SK-N-SH treated with all-trans-retinoic acid at 6 μM for 48 hours (cell line): ENCODE measurements around the gene STRA6.
A peak's percentile ranks its signal among the peaks of the same experiment; 100 is the strongest.

Experiments
- ATAC-seq: fragments of 200-7000 bp; cut with Tn5 transposase; 3 replicates; pipeline ENCODE4 v1.9.1; 2020; ENCODE audit warnings: mild to moderate bottlenecking, moderate library complexity
- ARNTL ChIP-seq: fragments of 450-650 bp; formaldehyde crosslinking; IDR thresholded peaks from 2 replicates; pipeline ENCODE4 v1.5.0; 2020; ENCODE audit warnings: low read depth, mild to moderate bottlenecking, moderate library complexity, borderline replicate concordance
- CREB5 ChIP-seq: fragments of 250-450 bp; sonication (Bioruptor Pico); IDR thresholded peaks from 2 replicates; pipeline ENCODE4 v1.5.1; 2020; ENCODE audit warnings: low read depth, mild to moderate bottlenecking, moderate library complexity
- CSDC2 ChIP-seq: fragments of 250-450 bp; sonication (Bioruptor Pico); IDR thresholded peaks from 2 replicates; pipeline ENCODE4 v1.5.0; 2020; ENCODE audit warnings: mild to moderate bottlenecking, moderate library complexity
- GLIS3 ChIP-seq: fragments of 250-450 bp; sonication (Bioruptor Pico); IDR thresholded peaks from 2 replicates; pipeline ENCODE4 v1.5.0; 2020; ENCODE audit warnings: mild to moderate bottlenecking, moderate library complexity
- ISL1 ChIP-seq: fragments of 250-450 bp; sonication (Bioruptor Pico); IDR thresholded peaks from 2 replicates; pipeline ENCODE4 v2.1.2; 2022; ENCODE audit warnings: mild to moderate bottlenecking, moderate library complexity
- PATZ1 ChIP-seq: fragments of 250-450 bp; sonication (Bioruptor Pico); IDR thresholded peaks from 2 replicates; pipeline ENCODE4 v1.8.0; 2020; ENCODE audit warnings: mild to moderate bottlenecking, moderate library complexity, borderline replicate concordance
- PPARA ChIP-seq: fragments of 250-450 bp; sonication (Bioruptor Pico); IDR thresholded peaks from 2 replicates; pipeline ENCODE4 v1.5.0; 2020; ENCODE audit warnings: mild to moderate bottlenecking, borderline replicate concordance
- RARB ChIP-seq: fragments of 250-450 bp; sonication (Bioruptor Pico); IDR thresholded peaks from 2 replicates; pipeline ENCODE4 v1.8.0; 2021; ENCODE audit warnings: mild to moderate bottlenecking, moderate library complexity
- SNAI2 ChIP-seq: fragments of 250-450 bp; sonication (Bioruptor Pico); IDR thresholded peaks from 2 replicates; pipeline ENCODE4 v1.5.0; 2020; ENCODE audit warnings: mild to moderate bottlenecking, moderate library complexity
- TOX ChIP-seq: fragments of 250-450 bp; sonication (Bioruptor Pico); IDR thresholded peaks from 2 replicates; pipeline ENCODE4 v1.8.0; 2021; ENCODE audit warnings: mild to moderate bottlenecking, moderate library complexity, borderline replicate concordance
- TSHZ2 ChIP-seq: fragments of 250-450 bp; sonication (Bioruptor Pico); IDR thresholded peaks from 2 replicates; pipeline ENCODE4 v1.5.0; 2020; ENCODE audit warnings: mild to moderate bottlenecking, moderate library complexity
- ZC3H10 ChIP-seq: fragments of 250-450 bp; sonication (Bioruptor Pico); IDR thresholded peaks from 2 replicates; pipeline ENCODE4 v1.5.1; 2021; ENCODE audit warnings: mild to moderate bottlenecking, moderate library complexity
- ZFP3 ChIP-seq: fragments of 250-450 bp; sonication (Bioruptor Pico); IDR thresholded peaks from 2 replicates; pipeline ENCODE4 v1.5.0; 2020; ENCODE audit warnings: mild to moderate bottlenecking, moderate library complexity
- ZFP30 ChIP-seq: fragments of 450-650 bp; formaldehyde crosslinking; IDR thresholded peaks from 2 replicates; pipeline ENCODE4 v1.5.0; 2022; ENCODE audit warnings: mild to moderate bottlenecking, moderate library complexity
- ZNF565 ChIP-seq: fragments of 450-650 bp; formaldehyde crosslinking; conservative IDR thresholded peaks from 2 replicates; pipeline ENCODE4 v1.5.0; 2020; ENCODE audit warnings: low read depth, mild to moderate bottlenecking, moderate library complexity
- ZNF70 ChIP-seq: fragments of 450-650 bp; formaldehyde crosslinking; IDR thresholded peaks from 2 replicates; pipeline ENCODE4 v1.5.0; 2020; ENCODE audit warnings: mild to moderate bottlenecking, moderate library complexity
- ZNF8 ChIP-seq: fragments of 450-650 bp; formaldehyde crosslinking; IDR thresholded peaks from 2 replicates; pipeline ENCODE4 v1.5.0; 2020; ENCODE audit warnings: mild to moderate bottlenecking, moderate library complexity
- TF ChIP-seq, protein P1 (sequence below): fragments of 250-450 bp; sonication (Bioruptor Pico); IDR thresholded peaks from 2 replicates; pipeline ENCODE4 v1.8.0; 2021; ENCODE audit warnings: low read depth, mild to moderate bottlenecking, moderate library complexity, borderline replicate concordance
- TF ChIP-seq, protein P2 (sequence below): fragments of 250-450 bp; sonication (Bioruptor Pico); IDR thresholded peaks from 2 replicates; pipeline ENCODE4 v1.5.1; 2021; ENCODE audit warnings: mild to moderate bottlenecking, moderate library complexity

Gene STRA6

DNA sequence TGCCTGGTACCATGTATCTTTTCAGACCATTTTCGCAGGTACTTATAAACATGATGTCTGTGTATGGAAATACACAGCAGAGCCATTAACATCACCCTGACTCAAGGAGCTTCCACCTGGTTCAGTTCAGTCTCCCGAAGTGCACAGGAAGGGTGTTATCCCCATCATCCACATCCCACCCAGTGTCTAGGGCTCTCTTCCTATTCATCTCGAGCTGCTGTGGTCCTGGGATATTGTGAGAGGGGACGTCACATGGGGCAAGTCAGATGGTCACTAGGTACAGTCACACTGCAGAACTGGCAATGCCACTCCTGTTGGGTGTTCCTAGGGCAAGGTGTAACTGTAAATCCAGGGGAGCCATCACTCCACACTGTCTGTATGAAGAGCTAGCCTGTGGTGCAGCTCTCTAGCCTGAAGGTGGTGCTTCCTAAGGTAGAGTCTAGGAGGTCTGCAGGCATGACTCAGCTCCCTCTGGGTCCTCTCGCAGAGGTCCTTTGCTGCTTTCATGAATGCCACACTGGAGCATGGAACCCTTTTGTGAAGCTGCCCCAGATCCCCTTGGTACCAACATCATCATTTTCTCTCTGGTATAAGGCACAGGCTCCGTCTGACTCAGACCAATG is 58.3 kb downstream of the STRA6 start:
- TF ChIP-seq TOX: no peak
- no peak for TF ChIP-seq ZNF565 (CRISPR knock-in tag)
- TF ChIP-seq ZC3H10 (CRISPR knock-in tag): no peak
- TF ChIP-seq GLIS3 (CRISPR knock-in tag): no peak
- no peak for TF ChIP-seq ISL1
- no peak for TF ChIP-seq ZFP3 (CRISPR knock-in tag)
- no peak for TF ChIP-seq CSDC2
- no peak for TF ChIP-seq CREB5 (CRISPR knock-in tag)
- TF ChIP-seq, protein P1, sequence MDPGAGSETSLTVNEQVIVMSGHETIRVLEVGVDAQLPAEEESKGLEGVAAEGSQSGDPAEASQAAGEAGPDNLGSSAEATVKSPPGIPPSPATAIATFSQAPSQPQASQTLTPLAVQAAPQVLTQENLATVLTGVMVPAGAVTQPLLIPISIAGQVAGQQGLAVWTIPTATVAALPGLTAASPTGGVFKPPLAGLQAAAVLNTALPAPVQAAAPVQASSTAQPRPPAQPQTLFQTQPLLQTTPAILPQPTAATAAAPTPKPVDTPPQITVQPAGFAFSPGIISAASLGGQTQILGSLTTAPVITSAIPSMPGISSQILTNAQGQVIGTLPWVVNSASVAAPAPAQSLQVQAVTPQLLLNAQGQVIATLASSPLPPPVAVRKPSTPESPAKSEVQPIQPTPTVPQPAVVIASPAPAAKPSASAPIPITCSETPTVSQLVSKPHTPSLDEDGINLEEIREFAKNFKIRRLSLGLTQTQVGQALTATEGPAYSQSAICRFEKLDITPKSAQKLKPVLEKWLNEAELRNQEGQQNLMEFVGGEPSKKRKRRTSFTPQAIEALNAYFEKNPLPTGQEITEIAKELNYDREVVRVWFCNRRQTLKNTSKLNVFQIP: no peak
- TF ChIP-seq PATZ1 (CRISPR knock-in tag): no peak
- 0 out of 3 replicates have a peak, but pooled peaks have one; percentile 26 for ATAC-seq

DNA sequence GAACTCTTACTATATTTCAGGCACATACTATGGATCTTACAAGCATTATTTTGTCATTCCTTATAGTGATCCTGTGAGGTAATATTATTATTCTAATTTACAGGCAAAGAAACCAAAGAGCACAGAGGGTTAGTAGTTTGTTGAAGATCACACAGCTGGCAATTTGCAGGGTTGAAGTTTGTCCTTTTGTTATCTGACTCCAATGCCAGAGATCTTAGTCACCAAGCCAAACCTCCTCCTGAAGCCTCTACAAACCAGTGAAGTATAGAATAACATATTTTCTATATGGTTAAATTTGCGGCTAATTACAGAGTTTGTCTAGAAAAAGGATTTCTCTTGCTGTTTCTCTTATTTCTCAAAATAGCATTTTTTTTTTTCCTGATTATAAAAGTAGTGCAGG is 61.0 kb downstream of the STRA6 start:
- no peak for TF ChIP-seq RARB (CRISPR knock-in tag)
- no peak for TF ChIP-seq TOX
- no peak for TF ChIP-seq ZFP3 (CRISPR knock-in tag)
- TF ChIP-seq SNAI2 (CRISPR knock-in tag): no peak
- no peak for TF ChIP-seq ZC3H10 (CRISPR knock-in tag)
- TF ChIP-seq TSHZ2: no peak
- ATAC-seq: no peak

GRCh38 chr15:74138642-74139041 is 63.9 kb downstream of the STRA6 start:
- ATAC-seq: no peak
- TF ChIP-seq PPARA (CRISPR knock-in tag) (no peak), CSDC2 (no peak), ARNTL (no peak), RARB (CRISPR knock-in tag) (no peak), ZNF8 (no peak)
- TF ChIP-seq, protein P2, sequence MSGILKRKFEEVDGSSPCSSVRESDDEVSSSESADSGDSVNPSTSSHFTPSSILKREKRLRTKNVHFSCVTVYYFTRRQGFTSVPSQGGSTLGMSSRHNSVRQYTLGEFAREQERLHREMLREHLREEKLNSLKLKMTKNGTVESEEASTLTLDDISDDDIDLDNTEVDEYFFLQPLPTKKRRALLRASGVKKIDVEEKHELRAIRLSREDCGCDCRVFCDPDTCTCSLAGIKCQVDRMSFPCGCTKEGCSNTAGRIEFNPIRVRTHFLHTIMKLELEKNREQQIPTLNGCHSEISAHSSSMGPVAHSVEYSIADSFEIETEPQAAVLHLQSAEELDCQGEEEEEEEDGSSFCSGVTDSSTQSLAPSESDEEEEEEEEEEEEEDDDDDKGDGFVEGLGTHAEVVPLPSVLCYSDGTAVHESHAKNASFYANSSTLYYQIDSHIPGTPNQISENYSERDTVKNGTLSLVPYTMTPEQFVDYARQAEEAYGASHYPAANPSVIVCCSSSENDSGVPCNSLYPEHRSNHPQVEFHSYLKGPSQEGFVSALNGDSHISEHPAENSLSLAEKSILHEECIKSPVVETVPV (CRISPR knock-in tag): no peak

- TF ChIP-seq ZFP30 (CRISPR knock-in tag): no peak
- TF ChIP-seq ZNF70 (CRISPR knock-in tag): no peak
- no peak for TF ChIP-seq ZNF565 (CRISPR knock-in tag)
- no peak for TF ChIP-seq TOX
- no peak for ATAC-seq
Observed at GRCh38 chr15:74137537-74137894, 65.1 kb downstream of the STRA6 start.
